Natural killer cell (primary cell): ENCODE results near the gene MAPK11. TPM values are rescaled to one million over a fixed set of nuclear protein-coding genes. Genes with fewer than 3 reads are reported as not detected.

ENCODE experiments used
- ATAC-seq, 3 donors: fragments of 150-1000 bp in 2 of 3; fragments of 200-7000 bp in 1 of 3; cut with Tn5 transposase; 1 replicate in 1 of 3; 2 replicates in 2 of 3; pipeline ENCODE4 v1.10.0; 2021; ENCODE audit warnings: mild to moderate bottlenecking in 2 of 3, moderate library complexity in 2 of 3
- DNase-seq, 2 donors: peaks; one replicate each; pipeline versions ENCODE4 v3.0.0 to v3.0.0-alpha.2; 2013 to 2021; ENCODE audit warnings: mixed read lengths in 1 of 2
- H3K27ac ChIP-seq: one replicate; pipeline ENCODE4 v1.5.1; 2013; ENCODE audit warnings: mild to moderate bottlenecking, low read length
- H3K27me3 ChIP-seq: one replicate; pipeline ENCODE4 v1.6.1; 2013; ENCODE audit warnings: low read length; ENCODE audit not compliant: control insufficient read depth, insufficient read depth
- H3K36me3 ChIP-seq: one replicate; pipeline ENCODE4 v1.6.1; 2013; ENCODE audit warnings: low read length; ENCODE audit not compliant: control insufficient read depth, insufficient read depth
- H3K4me1 ChIP-seq: one replicate; pipeline ENCODE4 v1.6.1; 2013; ENCODE audit warnings: low read length; ENCODE audit not compliant: control insufficient read depth, insufficient read depth
- H3K4me3 ChIP-seq: one replicate; pipeline ENCODE4 v1.5.1; 2013; ENCODE audit warnings: low read length
- H3K9me3 ChIP-seq: one replicate; pipeline ENCODE4 v1.6.1; 2013; ENCODE audit warnings: low read length; ENCODE audit not compliant: control insufficient read depth, insufficient read depth
- H3K27ac Mint-ChIP-seq, 2 donors: one replicate each; pipeline ENCODE4 v1.8.0; 2022; ENCODE audit warnings: mild to moderate bottlenecking in 2 of 2, mixed read lengths in 2 of 2, moderate library complexity in 1 of 2
- H3K27me3 Mint-ChIP-seq, 2 donors: one replicate each; pipeline ENCODE4 v1.8.0; 2022; ENCODE audit warnings: low read depth in 2 of 2, mixed read lengths in 2 of 2
- H3K36me3 Mint-ChIP-seq: one replicate; pipeline ENCODE4 v1.8.0; 2022; ENCODE audit warnings: mixed read lengths
- H3K4me1 Mint-ChIP-seq, 2 donors: one replicate each; pipeline ENCODE4 v1.8.0; 2022; ENCODE audit warnings: mixed read lengths in 2 of 2
- H3K4me3 Mint-ChIP-seq: one replicate; pipeline ENCODE4 v1.8.0; 2022; ENCODE audit warnings: mild to moderate bottlenecking, moderate library complexity, mixed read lengths
- H3K9me3 Mint-ChIP-seq, 2 donors: one replicate each; pipeline ENCODE4 v1.8.0; 2022; ENCODE audit warnings: mixed read lengths in 2 of 2
- WGBS: methylation state at CpG from one replicate; pipeline ENCODE4 v1.1.7; 2013; ENCODE audit warnings: missing lambda C conversion rate; ENCODE audit not compliant: insufficient coverage; 5-methylcytosine and 5-hydroxymethylcytosine counted together
- intact Hi-C: fragments of 100-400 bp; cut with micrococcal nuclease; formaldehyde crosslinking; loops from one replicate; pipeline ENCODE4 v1.14.2; 2022
- total RNA-seq, 4 donors: library from RNA; stranded (reverse); fragments of 120-200 nt in 1 of 4; gene quantifications; one replicate each; pipeline versions ENCODE4 v1.2.3 to v1.2.4, GENCODE V29; 2013 to 2022
- TF ChIP-seq, protein P1 (sequence below): fragments of 200-600 bp; IDR thresholded peaks from one replicate; pipeline ENCODE4 v1.8.0; 2022; ENCODE audit warnings: antibody characterized with exemption

The MAPK11 gene
- total RNA-seq, 3 donors from 2014 or later (not counting 1 experiment from before 2014, with no cell fraction given) = 2.2 to 3.1 (median 2.2) TPM

DNA sequence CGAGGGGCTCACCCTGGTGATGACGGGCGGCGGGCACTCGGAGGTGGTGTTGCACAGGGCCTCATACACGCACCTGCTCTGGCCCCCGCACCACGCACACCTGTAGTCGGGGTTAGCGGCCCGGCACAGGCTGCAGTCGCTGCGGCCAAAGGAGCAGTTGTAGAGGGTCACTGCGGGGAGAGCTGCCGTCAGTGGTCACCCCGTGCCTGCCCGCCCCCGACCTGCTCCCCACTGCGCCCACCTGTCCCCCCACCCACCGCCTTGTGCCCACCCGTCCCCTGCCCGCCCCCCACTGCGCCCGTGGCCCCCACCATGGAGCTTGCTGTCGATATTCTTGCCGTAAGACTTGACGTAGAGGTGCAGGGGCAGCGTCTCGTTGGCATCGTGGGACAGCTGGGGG is 13.6 kb upstream of the MAPK11 start:
- DNase-seq (no peak), ATAC-seq (no peak)
- Mint-ChIP-seq H3K4me1 (no peaks in the 10 kb centered on the region), H3K9me3 (no peaks in the 10 kb centered on the region), H3K27me3 (no peaks in the 10 kb centered on the region), H3K36me3 (no peaks in the 10 kb centered on the region), H3K4me3 (no peak overlapping the region), H3K27ac (no peak overlapping the region)
- TF ChIP-seq, protein P1, sequence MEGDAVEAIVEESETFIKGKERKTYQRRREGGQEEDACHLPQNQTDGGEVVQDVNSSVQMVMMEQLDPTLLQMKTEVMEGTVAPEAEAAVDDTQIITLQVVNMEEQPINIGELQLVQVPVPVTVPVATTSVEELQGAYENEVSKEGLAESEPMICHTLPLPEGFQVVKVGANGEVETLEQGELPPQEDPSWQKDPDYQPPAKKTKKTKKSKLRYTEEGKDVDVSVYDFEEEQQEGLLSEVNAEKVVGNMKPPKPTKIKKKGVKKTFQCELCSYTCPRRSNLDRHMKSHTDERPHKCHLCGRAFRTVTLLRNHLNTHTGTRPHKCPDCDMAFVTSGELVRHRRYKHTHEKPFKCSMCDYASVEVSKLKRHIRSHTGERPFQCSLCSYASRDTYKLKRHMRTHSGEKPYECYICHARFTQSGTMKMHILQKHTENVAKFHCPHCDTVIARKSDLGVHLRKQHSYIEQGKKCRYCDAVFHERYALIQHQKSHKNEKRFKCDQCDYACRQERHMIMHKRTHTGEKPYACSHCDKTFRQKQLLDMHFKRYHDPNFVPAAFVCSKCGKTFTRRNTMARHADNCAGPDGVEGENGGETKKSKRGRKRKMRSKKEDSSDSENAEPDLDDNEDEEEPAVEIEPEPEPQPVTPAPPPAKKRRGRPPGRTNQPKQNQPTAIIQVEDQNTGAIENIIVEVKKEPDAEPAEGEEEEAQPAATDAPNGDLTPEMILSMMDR = no peak
- H3K4me3 ChIP-seq = no peak overlapping the region
- no peak overlapping the region for H3K27ac ChIP-seq
- no peaks in the 10 kb centered on the region for H3K9me3 ChIP-seq
- intact Hi-C loops = no loop called here
- 93% methylated on average over 29 of the region's 30 CpGs for WGBS
- H3K27me3 ChIP-seq = no peaks in the 10 kb centered on the region
- H3K4me1 ChIP-seq = no peaks in the 10 kb centered on the region
- H3K36me3 ChIP-seq = no peaks in the 10 kb centered on the region

DNA sequence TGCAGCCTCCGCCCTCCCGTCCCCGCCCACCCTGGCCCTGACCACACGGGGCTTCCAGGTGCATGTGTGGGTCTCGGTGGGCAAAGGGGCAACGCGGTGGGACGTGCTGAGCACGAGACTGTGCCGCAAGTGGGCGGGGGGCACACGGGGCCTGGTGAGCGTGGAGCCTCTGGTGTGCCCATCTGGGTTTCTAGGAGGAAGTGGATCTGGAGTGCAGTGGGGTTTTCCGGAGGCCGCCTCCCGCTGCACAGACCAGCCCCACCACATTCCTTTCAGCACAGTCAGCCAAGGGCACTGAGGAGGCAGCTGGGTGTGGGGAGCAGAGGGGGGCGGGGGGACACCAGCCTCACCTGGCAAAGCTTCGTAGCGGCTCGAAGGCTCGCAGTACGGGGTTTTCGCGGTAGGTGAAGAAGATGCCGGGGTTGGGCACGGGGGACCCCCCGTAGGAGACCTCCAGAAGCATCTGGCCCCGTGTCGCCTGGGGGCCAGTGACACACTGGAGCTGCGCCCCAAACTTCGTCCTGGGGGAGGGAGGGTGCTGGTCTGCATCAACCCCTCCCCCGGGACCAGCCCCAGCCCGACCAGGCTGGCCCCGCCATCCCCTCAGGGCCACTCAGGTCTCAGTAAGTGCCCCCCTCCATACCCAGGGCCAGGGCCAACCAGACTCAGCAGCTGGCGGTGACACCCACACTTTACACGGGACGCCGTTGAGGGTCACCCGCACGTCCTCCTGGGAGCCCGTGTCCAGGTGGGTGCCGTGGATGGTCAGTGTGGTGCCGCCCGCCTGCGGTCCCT is 12.4 kb upstream of the MAPK11 start:
- H3K4me1 ChIP-seq = no peaks in the 10 kb centered on the region
- H3K4me3 Mint-ChIP-seq = no peak overlapping the region
- 88% methylated on average over 45 of the region's 45 CpGs for WGBS
- H3K4me1 Mint-ChIP-seq = no peaks in the 10 kb centered on the region
- H3K9me3 ChIP-seq = no peaks in the 10 kb centered on the region
- no peaks in the 10 kb centered on the region for H3K9me3 Mint-ChIP-seq
- no peak for ATAC-seq
- no peaks in the 10 kb centered on the region for H3K36me3 ChIP-seq
- TF ChIP-seq, protein P1 = no peak
- H3K27me3 ChIP-seq = no peaks in the 10 kb centered on the region
- no peak overlapping the region for H3K4me3 ChIP-seq
- H3K27me3 Mint-ChIP-seq = no peaks in the 10 kb centered on the region
- no peak overlapping the region for H3K27ac ChIP-seq
- intact Hi-C loops = no loop called here
- no peak for DNase-seq
- H3K36me3 Mint-ChIP-seq = no peaks in the 10 kb centered on the region
- no peak overlapping the region for H3K27ac Mint-ChIP-seq

DNA sequence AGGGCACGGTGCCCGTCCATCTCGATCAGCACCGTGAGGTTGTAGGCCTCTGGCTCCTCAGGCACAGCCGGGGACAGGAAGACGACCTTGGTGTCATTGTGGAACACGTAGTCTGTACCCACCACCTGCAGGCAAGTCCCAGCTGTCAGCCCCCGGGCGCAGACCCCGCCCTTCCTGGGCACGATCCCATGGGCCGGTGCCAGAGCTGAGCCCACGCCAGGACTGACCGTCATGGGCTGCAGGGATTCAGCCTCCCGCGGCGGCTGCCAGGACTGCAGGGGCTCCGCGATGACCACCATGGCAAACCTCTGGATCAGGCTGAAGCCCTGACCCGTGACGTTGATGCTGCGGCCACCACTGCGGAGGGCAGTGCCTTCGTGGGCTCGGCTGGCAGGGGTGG is 11.8 kb upstream of the MAPK11 start:
- 92% methylated on average over 25 of the region's 25 CpGs for WGBS
- H3K36me3 ChIP-seq = no peaks in the 10 kb centered on the region

More for the DNA sequence above, 11.8 kb upstream of the MAPK11 start:
- ATAC-seq (no peak), DNase-seq (no peak)
- intact Hi-C loops = no loop called here
- Mint-ChIP-seq H3K27me3 (no peaks in the 10 kb centered on the region), H3K27ac (no peak overlapping the region), H3K4me3 (no peak overlapping the region), H3K36me3 (no peaks in the 10 kb centered on the region), H3K4me1 (no peaks in the 10 kb centered on the region), H3K9me3 (no peaks in the 10 kb centered on the region)
- Histone ChIP-seq H3K4me3 (no peak overlapping the region), H3K27me3 (no peaks in the 10 kb centered on the region), H3K27ac (no peak overlapping the region), H3K9me3 (no peaks in the 10 kb centered on the region), H3K4me1 (no peaks in the 10 kb centered on the region)
- TF ChIP-seq, protein P1 = no peak
